Nephron (organoid): ENCODE measurements around the gene GATAD2B.
A peak's percentile ranks its signal among the peaks of the same experiment; 100 is the strongest.

ENCODE experiments used
- H3K27ac Mint-ChIP-seq, 3 experiments: 2 replicates each; pipeline ENCODE4 v1.8.0; 2020; ENCODE audit warnings: mixed read lengths in 3 of 3, mild to moderate bottlenecking in 2 of 3, moderate library complexity in 1 of 3
- H3K27me3 Mint-ChIP-seq: 2 replicates; pipeline ENCODE4 v1.8.0; 2021; ENCODE audit warnings: low read depth, mild to moderate bottlenecking, moderate library complexity, mixed read lengths
- H3K36me3 Mint-ChIP-seq: 2 replicates; pipeline ENCODE4 v1.8.0; 2020; ENCODE audit warnings: low read depth, mixed read lengths
- H3K4me1 Mint-ChIP-seq: 2 replicates; pipeline ENCODE4 v1.8.0; 2020; ENCODE audit warnings: mixed read lengths
- H3K4me3 Mint-ChIP-seq, 3 experiments: 2 replicates each; pipeline ENCODE4 v1.8.0; 2020; ENCODE audit warnings: mild to moderate bottlenecking in 3 of 3, mixed read lengths in 3 of 3, moderate library complexity in 2 of 3
- H3K9me3 Mint-ChIP-seq: 2 replicates; pipeline ENCODE4 v1.8.0; 2020; ENCODE audit warnings: mixed read lengths
- TF ChIP-seq, protein P1 (sequence below), 3 experiments: fragments of 200-600 bp; sonication (generic); IDR thresholded peaks; one replicate each; pipeline ENCODE4 v1.5.0; 2021; ENCODE audit warnings: antibody characterized with exemption in 3 of 3; ENCODE audit not compliant: unreplicated experiment in 3 of 3

GATAD2B gene

DNA sequence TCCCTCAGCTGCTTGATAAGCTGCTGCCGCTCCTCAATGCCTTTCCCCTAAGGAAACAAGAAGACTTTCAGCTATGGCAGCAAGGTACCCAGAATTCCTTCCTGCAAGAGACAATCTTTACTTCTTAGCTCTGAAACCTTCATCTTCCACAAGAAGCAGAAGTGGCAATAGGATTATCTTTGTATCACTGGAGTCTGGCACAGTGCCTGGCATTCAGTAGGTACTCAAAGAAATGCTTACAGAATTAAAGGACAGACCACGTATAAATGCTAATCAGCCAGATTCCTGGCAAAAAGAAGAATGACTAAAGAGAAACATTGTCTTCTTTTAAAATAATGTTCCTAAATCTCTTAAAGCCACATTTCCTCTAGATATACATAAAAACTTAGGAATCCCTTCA, 103.9 kb downstream of the GATAD2B start:
- H3K4me1 Mint-ChIP-seq, result no peaks in the 10 kb centered on the region
- no peak overlapping the region for H3K4me3 Mint-ChIP-seq
- H3K27me3 Mint-ChIP-seq, result no peaks in the 10 kb centered on the region
- no peaks in the 10 kb centered on the region for H3K9me3 Mint-ChIP-seq
- peaks cover 54% of the 10 kb centered on the region for H3K36me3 Mint-ChIP-seq
- TF ChIP-seq, protein P1, sequence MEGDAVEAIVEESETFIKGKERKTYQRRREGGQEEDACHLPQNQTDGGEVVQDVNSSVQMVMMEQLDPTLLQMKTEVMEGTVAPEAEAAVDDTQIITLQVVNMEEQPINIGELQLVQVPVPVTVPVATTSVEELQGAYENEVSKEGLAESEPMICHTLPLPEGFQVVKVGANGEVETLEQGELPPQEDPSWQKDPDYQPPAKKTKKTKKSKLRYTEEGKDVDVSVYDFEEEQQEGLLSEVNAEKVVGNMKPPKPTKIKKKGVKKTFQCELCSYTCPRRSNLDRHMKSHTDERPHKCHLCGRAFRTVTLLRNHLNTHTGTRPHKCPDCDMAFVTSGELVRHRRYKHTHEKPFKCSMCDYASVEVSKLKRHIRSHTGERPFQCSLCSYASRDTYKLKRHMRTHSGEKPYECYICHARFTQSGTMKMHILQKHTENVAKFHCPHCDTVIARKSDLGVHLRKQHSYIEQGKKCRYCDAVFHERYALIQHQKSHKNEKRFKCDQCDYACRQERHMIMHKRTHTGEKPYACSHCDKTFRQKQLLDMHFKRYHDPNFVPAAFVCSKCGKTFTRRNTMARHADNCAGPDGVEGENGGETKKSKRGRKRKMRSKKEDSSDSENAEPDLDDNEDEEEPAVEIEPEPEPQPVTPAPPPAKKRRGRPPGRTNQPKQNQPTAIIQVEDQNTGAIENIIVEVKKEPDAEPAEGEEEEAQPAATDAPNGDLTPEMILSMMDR (IDR thresholded peaks at IDR 0.05; ENCODE audit: unreplicated experiment in 3 of 3), result no peak
- no peak overlapping the region for H3K27ac Mint-ChIP-seq

DNA sequence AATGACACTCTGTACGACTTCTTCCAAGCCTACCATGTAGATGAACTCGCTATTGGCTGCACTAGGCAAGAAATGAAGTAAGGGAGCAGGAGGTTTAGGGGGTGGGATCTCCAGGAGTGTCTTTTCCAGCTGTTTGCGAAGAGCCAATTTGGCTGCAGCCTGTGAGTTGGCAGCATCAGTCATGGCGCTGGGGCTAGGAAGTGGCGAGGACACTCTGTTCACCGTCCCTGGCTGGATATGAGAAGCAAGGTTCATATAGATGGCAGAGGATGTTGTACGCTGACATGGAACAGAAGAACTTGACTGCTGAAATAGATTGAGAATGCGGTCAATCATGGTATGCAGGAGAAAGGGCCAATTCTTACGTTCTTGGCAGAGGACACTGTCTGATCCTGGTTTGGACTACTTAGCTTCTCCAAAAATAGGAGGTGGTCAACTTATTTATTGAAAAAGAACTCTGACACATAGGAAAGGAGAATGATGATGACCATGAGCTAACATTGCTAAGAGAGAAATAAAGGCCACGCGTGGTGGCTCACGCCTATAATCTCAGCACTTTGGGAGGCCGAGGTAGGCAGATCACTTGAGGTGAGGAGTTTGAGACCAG, 106.4 kb downstream of the GATAD2B start:
- TF ChIP-seq, protein P1 (IDR thresholded peaks at IDR 0.05; ENCODE audit: unreplicated experiment in 3 of 3), result no peak
- Mint-ChIP-seq H3K9me3 (no peaks in the 10 kb centered on the region), H3K4me1 (no peaks in the 10 kb centered on the region), H3K27me3 (no peaks in the 10 kb centered on the region), H3K36me3 (peaks cover 66% of the 10 kb centered on the region), H3K27ac (no peak overlapping the region), H3K4me3 (no peak overlapping the region)

DNA sequence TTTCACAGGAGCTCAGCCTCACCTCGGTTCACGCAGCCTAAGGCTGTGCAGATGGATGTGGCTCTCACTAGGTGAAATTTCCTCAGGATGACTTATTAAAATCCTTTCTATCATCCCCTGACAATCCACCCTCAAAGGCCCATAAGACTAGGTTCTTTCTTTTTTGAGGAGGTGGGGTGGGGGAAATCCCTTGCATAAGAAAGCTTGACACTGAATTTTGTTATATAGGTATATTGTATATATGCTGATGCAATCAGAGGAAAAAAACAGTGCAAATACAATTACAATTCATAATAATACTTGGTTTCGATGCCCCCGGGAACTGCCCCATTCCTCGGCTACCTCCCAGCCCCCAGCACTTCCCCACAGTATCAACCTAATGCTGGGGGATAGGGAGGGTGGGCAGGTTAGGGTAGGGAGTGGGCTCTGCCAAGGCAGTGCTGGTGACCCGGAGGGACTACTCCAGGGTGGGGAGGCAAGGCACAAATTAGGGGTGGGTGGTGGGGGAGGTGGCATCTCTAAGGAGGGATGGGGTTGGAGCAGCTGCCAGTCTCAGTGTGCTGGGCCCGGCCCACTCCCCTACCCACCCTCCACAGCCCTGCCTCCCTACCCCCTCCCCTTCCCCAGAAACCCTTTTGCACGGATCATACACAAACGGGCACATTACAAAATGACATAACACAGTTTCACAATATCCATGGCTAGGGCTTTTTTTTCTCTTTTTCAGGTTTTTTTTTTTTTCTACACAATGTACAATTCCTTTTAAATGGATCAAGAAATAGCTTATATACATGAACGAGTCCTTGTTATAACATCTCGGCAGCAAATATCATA, 116.7 kb downstream of the GATAD2B start:
- H3K36me3 Mint-ChIP-seq, result peaks cover 53% of the 10 kb centered on the region
- H3K4me1 Mint-ChIP-seq, result peaks cover 15% of the 10 kb centered on the region
- H3K27me3 Mint-ChIP-seq, result no peaks in the 10 kb centered on the region
- no peaks in the 10 kb centered on the region for H3K9me3 Mint-ChIP-seq
- H3K27ac Mint-ChIP-seq, result no peak overlapping the region
- TF ChIP-seq, protein P1 (IDR thresholded peaks at IDR 0.05; ENCODE audit: unreplicated experiment in 3 of 3), result no peak
- no peak overlapping the region for H3K4me3 Mint-ChIP-seq

DNA sequence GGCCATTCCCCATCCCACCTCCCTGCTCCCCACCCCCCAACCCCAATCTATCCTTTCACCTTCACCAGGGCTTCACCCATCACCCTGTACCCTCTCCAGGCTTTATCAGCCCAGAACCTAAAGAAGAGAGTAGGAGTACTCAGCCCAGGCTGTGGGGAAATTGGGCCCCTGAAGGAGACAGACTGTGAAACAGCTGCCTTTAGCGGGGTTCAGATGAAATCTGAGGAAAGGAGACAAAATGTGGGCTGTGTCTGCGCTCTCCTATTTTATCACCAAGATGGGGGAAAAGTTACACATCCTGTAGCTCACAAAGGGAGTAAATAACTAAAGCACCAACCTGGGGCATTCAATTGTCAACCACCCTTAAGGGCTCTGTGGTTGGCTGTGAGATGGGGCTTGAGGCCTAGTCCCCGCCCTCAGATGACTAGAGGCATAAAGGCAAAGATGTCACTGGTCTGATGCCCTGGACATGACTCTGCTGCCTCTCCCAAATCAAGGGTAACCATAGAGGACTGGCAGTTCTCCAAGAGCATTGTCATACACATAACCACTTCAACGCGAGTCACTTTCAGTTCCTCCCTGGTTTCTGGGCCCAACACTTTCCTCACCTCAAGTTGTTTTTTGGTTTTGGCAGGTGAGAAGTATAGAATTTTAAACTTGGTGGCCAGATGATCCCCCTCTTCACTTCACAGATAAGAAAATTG, 117.6 kb downstream of the GATAD2B start:
- peaks cover 15% of the 10 kb centered on the region for H3K4me1 Mint-ChIP-seq
- H3K9me3 Mint-ChIP-seq, result no peaks in the 10 kb centered on the region
- no peak overlapping the region for H3K4me3 Mint-ChIP-seq

DNA sequence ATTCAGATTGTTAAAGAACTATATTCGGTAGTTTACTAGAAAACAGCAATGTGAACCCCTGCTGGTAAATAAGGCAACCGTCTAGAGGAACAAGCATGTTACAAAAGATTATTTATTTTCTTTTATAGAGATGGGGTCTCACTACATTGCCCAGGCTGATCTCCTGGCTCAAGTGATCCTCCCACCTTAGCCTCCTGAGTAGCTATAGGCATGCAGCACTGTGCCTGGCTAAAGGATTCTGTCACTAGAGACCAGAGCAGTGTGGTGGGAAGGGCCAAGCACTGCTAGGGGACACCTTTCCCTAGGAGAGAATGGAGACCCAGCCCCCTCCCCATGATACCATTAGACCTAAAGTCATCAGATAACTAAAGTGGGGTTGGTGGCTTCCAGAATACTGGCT, 118.7 kb downstream of the GATAD2B start:
- Mint-ChIP-seq H3K36me3 (peaks cover 39% of the 10 kb centered on the region), H3K27ac (peak overlapping the region in 1 of 3 experiments; percentile 60), H3K4me1 (peaks cover 15% of the 10 kb centered on the region), H3K4me3 (no peak overlapping the region), H3K9me3 (no peaks in the 10 kb centered on the region), H3K27me3 (no peaks in the 10 kb centered on the region)
- TF ChIP-seq, protein P1 (IDR thresholded peaks at IDR 0.05; ENCODE audit: unreplicated experiment in 3 of 3), result no peak

More for the DNA sequence above, 117.6 kb downstream of the GATAD2B start:
- Mint-ChIP-seq H3K36me3 (peaks cover 50% of the 10 kb centered on the region), H3K27me3 (no peaks in the 10 kb centered on the region), H3K27ac (peak overlapping the region in 1 of 3 experiments; percentile 1)
- TF ChIP-seq, protein P1 (IDR thresholded peaks at IDR 0.05; ENCODE audit: unreplicated experiment in 3 of 3), result no peak
